Measurements from ENCODE around the gene TRIM6. TPM values are rescaled to one million over a fixed set of nuclear protein-coding genes. Genes with fewer than 3 reads are reported as not detected.
A peak's percentile ranks its signal among the peaks of the same experiment; 100 is the strongest.

The TRIM6 gene
- total RNA-seq, 1 experiment from 2014 or later: 0.75 TPM

- Mint-ChIP-seq H3K27me3 (ENCODE audit: insufficient read depth, unreplicated experiment) (no peaks in the 10 kb centered on the region), H3K9me3 (ENCODE audit: unreplicated experiment) (no peaks in the 10 kb centered on the region), H3K36me3 (ENCODE audit: insufficient read depth, unreplicated experiment) (no peaks in the 10 kb centered on the region), H3K4me3 (ENCODE audit: unreplicated experiment) (no peak overlapping the region), H3K27ac (ENCODE audit: low read depth, unreplicated experiment) (no peak overlapping the region), H3K4me1 (ENCODE audit: insufficient read depth, unreplicated experiment) (peaks cover 13% of the 10 kb centered on the region)
- TF ChIP-seq CTCF (IDR thresholded peaks at IDR 0.05; ENCODE audit: unreplicated experiment): no peak
- CTCF ChIA-PET: interaction anchor here (0.6 to 1.6 kb wide), 2 partner anchors 73 to 200 kb away, joined by 4 read pairs; no protein-coding TSS in a partner anchor
- intact Hi-C loops (cut with micrococcal nuclease): no loop called here
- POLR2A ChIA-PET: no interaction called here
- DNase-seq (ENCODE audit: unreplicated experiment): no peak
- no TSS peak for BruUV-seq (replicated peaks)
Observed at GRCh38 chr11:5610446-5610845, 14.0 kb downstream of the TRIM6 start.

- CTCF ChIA-PET: interaction anchor here (0.6 to 1.6 kb wide), 3 partner anchors 26 to 492 kb away, joined by 3 to 4 read pairs (median 3); no protein-coding TSS in a partner anchor
- Mint-ChIP-seq H3K4me1 (ENCODE audit: insufficient read depth, unreplicated experiment) (peaks cover 1% of the 10 kb centered on the region), H3K27ac (ENCODE audit: low read depth, unreplicated experiment) (no peak overlapping the region), H3K36me3 (ENCODE audit: insufficient read depth, unreplicated experiment) (no peaks in the 10 kb centered on the region), H3K9me3 (ENCODE audit: unreplicated experiment) (no peaks in the 10 kb centered on the region), H3K4me3 (ENCODE audit: unreplicated experiment) (no peak overlapping the region), H3K27me3 (ENCODE audit: insufficient read depth, unreplicated experiment) (no peaks in the 10 kb centered on the region)
- no peak for DNase-seq (ENCODE audit: unreplicated experiment)
- BruUV-seq (replicated peaks): no TSS peak
- TF ChIP-seq CTCF (IDR thresholded peaks at IDR 0.05; ENCODE audit: unreplicated experiment): no peak
- POLR2A ChIA-PET: no interaction called here
- intact Hi-C loops (cut with micrococcal nuclease): no loop called here
Observed at GRCh38 chr11:5611627-5612026, 15.2 kb downstream of the TRIM6 start.

- intact Hi-C loops (cut with micrococcal nuclease): no loop called here
- Mint-ChIP-seq H3K27me3 (ENCODE audit: insufficient read depth, unreplicated experiment) (no peaks in the 10 kb centered on the region), H3K36me3 (ENCODE audit: insufficient read depth, unreplicated experiment) (no peaks in the 10 kb centered on the region), H3K27ac (ENCODE audit: low read depth, unreplicated experiment) (no peak overlapping the region), H3K9me3 (ENCODE audit: unreplicated experiment) (no peaks in the 10 kb centered on the region), H3K4me1 (ENCODE audit: insufficient read depth, unreplicated experiment) (peaks cover 17% of the 10 kb centered on the region), H3K4me3 (ENCODE audit: unreplicated experiment) (no peak overlapping the region)
- no TSS peak for BruUV-seq (replicated peaks)
- TF ChIP-seq CTCF (IDR thresholded peaks at IDR 0.05; ENCODE audit: unreplicated experiment): no peak
- ChIA-PET POLR2A (interaction anchor here (0.9 to 4.3 kb wide), 3 partner anchors 13 to 66 kb away, joined by 3 to 14 read pairs (median 3); partner anchors contain the start of gene TRIM5), CTCF (interaction anchor here (0.8 to 1.1 kb wide), 4 partner anchors 10 to 143 kb away, joined by 3 to 4 read pairs (median 4); no protein-coding TSS in a partner anchor)
- DNase-seq (ENCODE audit: unreplicated experiment): no peak
Observed at GRCh38 chr11:5618807-5619206, 22.4 kb downstream of the TRIM6 start.

- no peak overlapping the region for H3K4me3 Mint-ChIP-seq (ENCODE audit: unreplicated experiment)
- no peaks in the 10 kb centered on the region for H3K27me3 Mint-ChIP-seq (ENCODE audit: insufficient read depth, unreplicated experiment)
- H3K36me3 Mint-ChIP-seq (ENCODE audit: insufficient read depth, unreplicated experiment): no peaks in the 10 kb centered on the region
- intact Hi-C loops (cut with micrococcal nuclease): no loop called here
- H3K4me1 Mint-ChIP-seq (ENCODE audit: insufficient read depth, unreplicated experiment): peaks cover 24% of the 10 kb centered on the region
- TF ChIP-seq CTCF (IDR thresholded peaks at IDR 0.05; ENCODE audit: unreplicated experiment): no peak
- H3K27ac Mint-ChIP-seq (ENCODE audit: low read depth, unreplicated experiment): peak overlapping the region; percentile 30
- CTCF ChIA-PET: interaction anchor here (0.7 to 3.4 kb wide), 9 partner anchors 15 to 188 kb away, joined by 3 to 16 read pairs (median 5); partner anchors contain the start of genes OR52N2 and TRIM5
- DNase-seq (ENCODE audit: unreplicated experiment): peak; percentile 69
- no peaks in the 10 kb centered on the region for H3K9me3 Mint-ChIP-seq (ENCODE audit: unreplicated experiment)
- POLR2A ChIA-PET: interaction anchor here (1.1 to 4.3 kb wide), 5 partner anchors 15 to 69 kb away, joined by 3 to 14 read pairs (median 11); partner anchors contain the start of genes TRIM22, TRIM5 and TRIM6
- no TSS peak for BruUV-seq (replicated peaks)
Observed at GRCh38 chr11:5620651-5621521, 24.4 kb downstream of the TRIM6 start.

Data from MCF 10A (cell line).